ENCODE data around the gene IL18R1. TPM values are rescaled to one million over a fixed set of nuclear protein-coding genes. Genes with fewer than 3 reads are reported as not detected.

IL18R1 gene
- total RNA-seq, 4 donors from 2014 or later = 1.7 to 9.4 (median 3.0) TPM

GRCh38 chr2:102361632-102362241, 6.1 kb downstream of the IL18R1 start:
- 91 to 92% methylated on average over 5 of the region's 5 CpGs for WGBS, 2 donors
- no peaks in the 10 kb centered on the region for H3K4me1 ChIP-seq
- no peak overlapping the region for H3K4me3 ChIP-seq (replicated peaks in 1 of 3)
- no peaks in the 10 kb centered on the region for H3K9me3 ChIP-seq
- no peaks in the 10 kb centered on the region for H3K36me3 ChIP-seq
- DNase-seq = no peak
- intact Hi-C loops (cut with DNase I) = no loop called here
- TF ChIP-seq CTCF (IDR thresholded peaks at IDR 0.05) = no peak
- TF ChIP-seq POLR2A (IDR thresholded peaks at IDR 0.05) = no peak
- no peaks in the 10 kb centered on the region for H3K27me3 ChIP-seq
- no peak overlapping the region for H3K27ac ChIP-seq

GRCh38 chr2:102365763-102366162, 10.2 kb downstream of the IL18R1 start:
- no peaks in the 10 kb centered on the region for H3K4me1 ChIP-seq
- no peak overlapping the region for H3K27ac ChIP-seq
- H3K27me3 ChIP-seq = no peaks in the 10 kb centered on the region
- TF ChIP-seq CTCF (IDR thresholded peaks at IDR 0.05) (no peak), POLR2A (IDR thresholded peaks at IDR 0.05) (no peak)
- no peaks in the 10 kb centered on the region for H3K36me3 ChIP-seq
- no peaks in the 10 kb centered on the region for H3K9me3 ChIP-seq
- H3K4me3 ChIP-seq (replicated peaks in 1 of 3) = no peak overlapping the region
- WGBS, 2 donors = 96% methylated on average over 1 of the region's 1 CpG
- DNase-seq = no peak
- intact Hi-C loops (cut with DNase I) = no loop called here

- DNase-seq = no peak
- H3K36me3 ChIP-seq = no peaks in the 10 kb centered on the region
- intact Hi-C loops (cut with DNase I) = no loop called here
- WGBS, 2 donors = 90 to 97% methylated on average over 3 of the region's 3 CpGs
- no peak overlapping the region for H3K27ac ChIP-seq
- H3K4me1 ChIP-seq = no peaks in the 10 kb centered on the region
- H3K4me3 ChIP-seq (replicated peaks in 1 of 3) = no peak overlapping the region
- no peaks in the 10 kb centered on the region for H3K27me3 ChIP-seq
- no peaks in the 10 kb centered on the region for H3K9me3 ChIP-seq
- TF ChIP-seq POLR2A (IDR thresholded peaks at IDR 0.05) (no peak), CTCF (IDR thresholded peaks at IDR 0.05) (no peak)
Measured at GRCh38 chr2:102366406-102367112, 11.0 kb downstream of the IL18R1 start.

GRCh38 chr2:102367331-102367971, 11.9 kb downstream of the IL18R1 start:
- WGBS, 2 donors = 73% methylated on average over 6 of the region's 6 CpGs
- TF ChIP-seq POLR2A (IDR thresholded peaks at IDR 0.05) (no peak), CTCF (IDR thresholded peaks at IDR 0.05) (no peak)
- intact Hi-C loops (cut with DNase I) = no loop called here
- Histone ChIP-seq H3K9me3 (no peaks in the 10 kb centered on the region), H3K27me3 (no peaks in the 10 kb centered on the region), H3K36me3 (no peaks in the 10 kb centered on the region), H3K27ac (no peak overlapping the region), H3K4me3 (replicated peaks in 1 of 3) (no peak overlapping the region), H3K4me1 (no peaks in the 10 kb centered on the region)
- DNase-seq = no peak
